HCT116 (cell line): Measurements from ENCODE around the gene ATP13A2. TPM values are rescaled to one million over a fixed set of nuclear protein-coding genes. Genes with fewer than 3 reads are reported as not detected.
A peak's percentile ranks its signal among the peaks of the same experiment; 100 is the strongest.

Experiments used
- ATAC-seq: fragments of 200-7000 bp; cut with Tn5 transposase; 2 replicates; pipeline ENCODE4 v1.9.1; 2020; ENCODE audit warnings: mild to moderate bottlenecking, moderate library complexity
- Bru-seq: library from RNA; stranded (reverse); fragments of 400-500 nt; gene quantifications from one replicate; lab custom pipeline; 2021; lab: Mats Ljungman, UMichigan
- BruChase-seq, 2 experiments: library from RNA; stranded (reverse); fragments of 400-500 nt; gene quantifications; one replicate each; lab custom pipeline; 2021; lab: Mats Ljungman, UMichigan
- BruUV-seq: library from RNA; stranded (reverse); fragments of 400-500 nt; replicated peaks from 2 replicates; lab custom pipeline; 2021; lab: Mats Ljungman, UMichigan
- CTCF ChIA-PET: fragments of 300-600 bp; sonication (Branson Sonifier 250); formaldehyde crosslinking; loops from one replicate; lab custom pipeline; 2021; ENCODE audit warnings: antibody characterized with exemption; lab: Charles Lee
- POLR2A ChIA-PET: fragments of 300-600, 350-600 bp; sonication (Branson Sonifier 250); formaldehyde crosslinking; loops from one replicate; lab custom pipeline; 2021; ENCODE audit warnings: antibody characterized with exemption; lab: Charles Lee
- RAD21 ChIA-PET, 2 experiments: fragments of 300-600 bp; sonication (Branson Sonifier 250); formaldehyde crosslinking; loops; one replicate each; lab custom pipeline; 2023; ENCODE audit warnings: low total read pairs in 2 of 2; ENCODE audit not compliant: uncharacterized antibody in 2 of 2, unreplicated experiment in 2 of 2, low non-redundant PET in 1 of 2; lab: Charles Lee
- DNase-seq: peaks from one replicate; pipeline ENCODE4 v3.0.0-alpha.2; 2010; ENCODE audit warnings: low read depth, low spot score
- H2AFZ ChIP-seq: fragments of 200-600 bp; shearing (Covaris generic), sonication (generic); 2 replicates; pipeline ENCODE4 v1.6.1; 2017; ENCODE audit warnings: low read depth, mixed run types, mixed read lengths, antibody characterized with exemption, low read length; ENCODE audit not compliant: poor library complexity, severe bottlenecking
- H3K27ac ChIP-seq: 2 replicates; pipeline ENCODE4 v1.5.1; 2012; ENCODE audit warnings: low read depth, low read length
- H3K27me3 ChIP-seq: fragments of 200-600 bp; sonication (generic); 2 replicates; pipeline ENCODE4 v1.6.1; 2016; ENCODE audit warnings: mixed run types, low read length, mixed read lengths; ENCODE audit not compliant: insufficient read depth
- H3K36me3 ChIP-seq, 2 experiments: fragments of 200-500 bp in 1 of 2; fragments of 200-600 bp in 1 of 2; sonication (Bioruptor generic) in 1 of 2; sonication (generic) in 1 of 2; 2 replicates each; pipeline versions ENCODE4 v1.5.1 to v1.6.1; 2014 to 2016; ENCODE audit warnings: low read length in 2 of 2, inconsistent platforms in 1 of 2, mixed read lengths in 1 of 2, mixed run types in 1 of 2; ENCODE audit not compliant: insufficient read depth in 2 of 2, control insufficient read depth in 1 of 2
- H3K4me1 ChIP-seq, 2 experiments: fragments of 200-600 bp in 1 of 2; sonication (generic) in 1 of 2; 2 replicates each; pipeline versions ENCODE4 v1.5.1 to v1.6.1; 2012 to 2017; ENCODE audit warnings: low read length in 2 of 2, inconsistent platforms in 1 of 2, mild to moderate bottlenecking in 1 of 2, mixed read lengths in 1 of 2, mixed run types in 1 of 2, moderate library complexity in 1 of 2; ENCODE audit not compliant: insufficient read depth in 2 of 2, control insufficient read depth in 1 of 2
- H3K4me2 ChIP-seq: fragments of 200-600 bp; sonication (generic); 2 replicates; pipeline ENCODE4 v1.6.1; 2017; ENCODE audit warnings: mixed run types, low read length, mixed read lengths
- H3K4me3 ChIP-seq, 2 experiments: fragments of 200-600 bp in 1 of 2; sonication (generic) in 1 of 2; replicated peaks in 1 of 2; 2 replicates each; pipeline ENCODE4 v1.5.1; 2011 to 2016; ENCODE audit warnings: low read length in 2 of 2, control low read depth in 1 of 2, low read depth in 1 of 2, mild to moderate bottlenecking in 1 of 2, mixed read lengths in 1 of 2, mixed run types in 1 of 2
- H3K79me2 ChIP-seq: fragments of 200-600 bp; sonication (generic); 2 replicates; pipeline ENCODE4 v1.6.1; 2017; ENCODE audit warnings: mild to moderate bottlenecking, mixed run types, low read length, moderate library complexity, mixed read lengths; ENCODE audit not compliant: insufficient read depth
- H3K9ac ChIP-seq: fragments of 200-600 bp; sonication (generic); 2 replicates; pipeline ENCODE4 v1.6.1; 2016; ENCODE audit warnings: low read length, mixed read lengths
- H3K9me2 ChIP-seq: fragments of 200-600 bp; sonication (generic), shearing (Covaris generic); 2 replicates; pipeline ENCODE4 v1.6.1; 2017; ENCODE audit warnings: mixed run types, mild to moderate bottlenecking, moderate library complexity; ENCODE audit not compliant: insufficient read depth
- H3K9me3 ChIP-seq, 2 experiments: fragments of 200-500 bp in 1 of 2; fragments of 200-600 bp in 1 of 2; sonication (Bioruptor generic) in 1 of 2; sonication (generic) in 1 of 2; 2 replicates each; pipeline ENCODE4 v1.6.1; 2014 to 2017; ENCODE audit warnings: low read length in 2 of 2, mixed read lengths in 2 of 2, inconsistent platforms in 1 of 2, low read depth in 1 of 2, mild to moderate bottlenecking in 1 of 2, mixed run types in 1 of 2, moderate library complexity in 1 of 2; ENCODE audit not compliant: control insufficient read depth in 1 of 2, insufficient read depth in 1 of 2
- H4K20me1 ChIP-seq: fragments of 200-600 bp; sonication (generic), shearing (Covaris generic); 2 replicates; pipeline ENCODE4 v1.6.1; 2017; ENCODE audit warnings: mixed run types, mild to moderate bottlenecking, moderate library complexity; ENCODE audit not compliant: insufficient read depth
- CBX3 ChIP-seq: IDR thresholded peaks from 2 replicates; pipeline ENCODE4 v1.6.1; 2012; ENCODE audit warnings: low read depth
- EZH2 ChIP-seq: fragments of 200-600 bp; sonication (generic); IDR thresholded peaks from 2 replicates; pipeline ENCODE4 v1.6.1; 2017; ENCODE audit warnings: antibody characterized with exemption, mixed run types
- FOSL1 ChIP-seq: IDR thresholded peaks from 2 replicates; pipeline ENCODE4 v1.6.1; 2012; ENCODE audit warnings: low read depth
- ZFX ChIP-seq: fragments of 450-650 bp; IDR thresholded peaks from 2 replicates; pipeline ENCODE4 v1.6.1; 2017
- ZNF274 ChIP-seq: fragments of 200-500 bp; sonication (Bioruptor generic); IDR thresholded peaks from 2 replicates; pipeline ENCODE4 v1.6.1; 2014; ENCODE audit warnings: mild to moderate bottlenecking, low read depth, low read length, inconsistent platforms
- intact Hi-C: fragments of 100-400 bp; cut with micrococcal nuclease; formaldehyde crosslinking; loops from 2 replicates; pipeline ENCODE4 v1.10.0; 2022
- long read RNA-seq: library from polyadenylated mRNA; unstranded; transcript quantifications from one replicate; pipeline ENCODE4 v2.0.0, GENCODE V29; 2021; ENCODE audit not compliant: unreplicated experiment
- polyA plus RNA-seq: library from polyadenylated mRNA; unstranded; fragments of >200 nt; gene quantifications from 2 replicates; pipeline ENCODE4 v1.2.1, GENCODE V29; 2012; ENCODE audit warnings: missing spikeins
- total RNA-seq: library from RNA; stranded (reverse); gene quantifications from one replicate; pipeline ENCODE4 v1.2.1, GENCODE V29; 2021; ENCODE audit not compliant: unreplicated experiment
- TF ChIP-seq, protein P1 (sequence below): IDR thresholded peaks from 2 replicates; pipeline ENCODE4 v1.6.1; 2011; ENCODE audit warnings: mild to moderate bottlenecking, low read length, moderate library complexity; ENCODE audit not compliant: insufficient replicate concordance; ENCODE audit errors: extremely low read depth
- TF ChIP-seq, protein P2 (sequence below), 3 experiments: fragments of 200-600 bp in 1 of 3; sonication (generic) in 1 of 3; IDR thresholded peaks in 2 of 3; conservative IDR thresholded peaks in 1 of 3; 2 replicates each; pipeline ENCODE4 v1.5.1; 2012 to 2017; ENCODE audit warnings: low read depth in 2 of 3, low read length in 2 of 3, antibody characterized with exemption in 1 of 3, borderline replicate concordance in 1 of 3, control low read depth in 1 of 3, mild to moderate bottlenecking in 1 of 3, mixed read lengths in 1 of 3, mixed run types in 1 of 3, moderate library complexity in 1 of 3; ENCODE audit not compliant: insufficient read depth in 1 of 3
- TF ChIP-seq, protein P3 (sequence below): IDR thresholded peaks from 2 replicates; pipeline ENCODE4 v1.6.1; 2012; ENCODE audit warnings: low read depth

ATP13A2 gene, protein sequence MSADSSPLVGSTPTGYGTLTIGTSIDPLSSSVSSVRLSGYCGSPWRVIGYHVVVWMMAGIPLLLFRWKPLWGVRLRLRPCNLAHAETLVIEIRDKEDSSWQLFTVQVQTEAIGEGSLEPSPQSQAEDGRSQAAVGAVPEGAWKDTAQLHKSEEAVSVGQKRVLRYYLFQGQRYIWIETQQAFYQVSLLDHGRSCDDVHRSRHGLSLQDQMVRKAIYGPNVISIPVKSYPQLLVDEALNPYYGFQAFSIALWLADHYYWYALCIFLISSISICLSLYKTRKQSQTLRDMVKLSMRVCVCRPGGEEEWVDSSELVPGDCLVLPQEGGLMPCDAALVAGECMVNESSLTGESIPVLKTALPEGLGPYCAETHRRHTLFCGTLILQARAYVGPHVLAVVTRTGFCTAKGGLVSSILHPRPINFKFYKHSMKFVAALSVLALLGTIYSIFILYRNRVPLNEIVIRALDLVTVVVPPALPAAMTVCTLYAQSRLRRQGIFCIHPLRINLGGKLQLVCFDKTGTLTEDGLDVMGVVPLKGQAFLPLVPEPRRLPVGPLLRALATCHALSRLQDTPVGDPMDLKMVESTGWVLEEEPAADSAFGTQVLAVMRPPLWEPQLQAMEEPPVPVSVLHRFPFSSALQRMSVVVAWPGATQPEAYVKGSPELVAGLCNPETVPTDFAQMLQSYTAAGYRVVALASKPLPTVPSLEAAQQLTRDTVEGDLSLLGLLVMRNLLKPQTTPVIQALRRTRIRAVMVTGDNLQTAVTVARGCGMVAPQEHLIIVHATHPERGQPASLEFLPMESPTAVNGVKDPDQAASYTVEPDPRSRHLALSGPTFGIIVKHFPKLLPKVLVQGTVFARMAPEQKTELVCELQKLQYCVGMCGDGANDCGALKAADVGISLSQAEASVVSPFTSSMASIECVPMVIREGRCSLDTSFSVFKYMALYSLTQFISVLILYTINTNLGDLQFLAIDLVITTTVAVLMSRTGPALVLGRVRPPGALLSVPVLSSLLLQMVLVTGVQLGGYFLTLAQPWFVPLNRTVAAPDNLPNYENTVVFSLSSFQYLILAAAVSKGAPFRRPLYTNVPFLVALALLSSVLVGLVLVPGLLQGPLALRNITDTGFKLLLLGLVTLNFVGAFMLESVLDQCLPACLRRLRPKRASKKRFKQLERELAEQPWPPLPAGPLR
- total RNA-seq (60.5 TPM), Bru-seq, nascent RNA (percentile 48 among the genes with signal in this experiment), BruChase-seq, experiment 1, labeled RNA remaining after a 6-hour chase (percentile 67 among the genes with signal in this experiment), BruChase-seq, experiment 2, labeled RNA remaining after a 2-hour chase (percentile 60 among the genes with signal in this experiment)
- 74.0 and 75.2 TPM in 2 replicates for polyA plus RNA-seq
- long read RNA-seq, transcript ATP13A2-201 (29 exons, 3,840 nt): major isoform, 8 of 88 reads
- long read RNA-seq, partial matches to known transcripts: 55 of 88 reads
- long read RNA-seq, other reads (novel, unspliced or antisense): 22 of 88 reads

DNA sequence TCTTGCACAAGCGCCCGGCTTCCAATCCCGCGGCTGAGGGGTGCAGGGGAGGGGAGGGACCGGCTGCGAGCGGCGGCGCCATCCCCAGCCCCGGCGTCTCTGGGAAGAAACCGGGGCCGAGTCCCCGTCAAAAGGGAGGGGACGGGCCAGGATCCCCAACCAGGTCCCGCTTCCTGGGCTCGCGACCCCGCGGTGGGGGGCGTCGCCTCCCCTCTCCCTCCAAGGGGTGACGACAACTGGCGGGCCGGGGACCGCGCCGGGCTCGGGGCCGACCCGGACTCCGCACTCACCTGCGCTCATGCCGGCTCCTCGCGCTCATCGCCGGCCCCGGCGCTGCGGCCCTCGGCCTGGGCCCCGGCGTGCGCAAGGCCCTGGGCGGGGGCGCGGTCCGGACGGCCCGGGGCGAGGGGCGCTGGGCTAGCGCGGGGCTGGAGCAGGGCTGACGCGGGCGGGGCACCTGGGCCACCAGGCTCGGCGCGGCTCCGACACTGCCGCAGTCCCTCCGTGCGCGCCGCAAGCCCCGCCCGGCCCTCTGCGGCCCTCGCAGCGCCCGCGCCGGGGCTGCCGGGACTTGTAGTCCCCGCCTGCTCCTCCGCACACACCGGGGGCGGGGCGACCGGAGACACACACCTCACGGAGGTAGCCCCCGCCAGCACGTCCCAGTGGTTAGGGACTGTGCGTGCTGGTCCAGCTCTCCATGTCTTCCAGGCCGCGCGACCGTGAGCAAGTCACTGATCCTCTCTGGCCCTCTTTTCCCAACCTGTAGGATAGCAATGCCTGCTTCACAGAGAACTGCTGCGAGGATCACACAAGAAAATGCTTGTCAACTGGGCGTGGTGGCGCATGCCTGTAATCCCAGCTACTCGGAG, at the start of gene ATP13A2:
Gene ATP13A2 (minus strand): TSS at position 490 of the 869 bp plus-strand sequence. CDS start 190 bp downstream, at position 300.
- peak within 1 kb of the TSS; percentile 99 for H3K4me2 ChIP-seq
- RAD21 ChIA-PET: interaction anchor here in 1 of 2 experiments (0.5 kb wide), 1 partner anchor 60 kb away, joined by 7 read pairs; no protein-coding TSS in a partner anchor
- no peaks in the 10 kb centered on the region for H3K9me2 ChIP-seq
- peak within 1 kb of the TSS; percentile 78 for H3K9ac ChIP-seq
- intact Hi-C loops: loop anchor here (5.0 kb wide), 2 partner anchors 36 to 49 kb away; no protein-coding TSS in a partner anchor
- H4K20me1 ChIP-seq: no peaks in the 10 kb centered on the region
- H3K36me3 ChIP-seq: no peaks in the 10 kb centered on the region
- H3K79me2 ChIP-seq: no peaks in the 10 kb centered on the region
- no TSS peak for BruUV-seq
- H2AFZ ChIP-seq: peak within 1 kb of the TSS; percentile 68
- peak within 1 kb of the TSS; percentile 70; the same call in 1 of the 2 replicates for H3K27ac ChIP-seq
- POLR2A ChIA-PET: interaction anchor here (0.8 kb wide), 1 partner anchor 15 kb away, joined by 4 read pairs; no protein-coding TSS in a partner anchor
- H3K4me3 ChIP-seq: peak within 1 kb of the TSS; percentile 81 to 94
- CTCF ChIA-PET: no interaction called here
- no peaks in the 10 kb centered on the region for H3K9me3 ChIP-seq
- H3K27me3 ChIP-seq: no peaks in the 10 kb centered on the region
- peaks cover 17 to 40% of the 10 kb centered on the region in 2 experiments for H3K4me1 ChIP-seq
- ATAC-seq: peak; percentile 97
- peak; percentile 67 for DNase-seq
- peak; percentile 91; the same call in 1 of the 2 replicates for TF ChIP-seq ZFX
- peak; percentile 32; the same call in 1 of the 2 replicates for TF ChIP-seq CBX3
- TF ChIP-seq, protein P1, sequence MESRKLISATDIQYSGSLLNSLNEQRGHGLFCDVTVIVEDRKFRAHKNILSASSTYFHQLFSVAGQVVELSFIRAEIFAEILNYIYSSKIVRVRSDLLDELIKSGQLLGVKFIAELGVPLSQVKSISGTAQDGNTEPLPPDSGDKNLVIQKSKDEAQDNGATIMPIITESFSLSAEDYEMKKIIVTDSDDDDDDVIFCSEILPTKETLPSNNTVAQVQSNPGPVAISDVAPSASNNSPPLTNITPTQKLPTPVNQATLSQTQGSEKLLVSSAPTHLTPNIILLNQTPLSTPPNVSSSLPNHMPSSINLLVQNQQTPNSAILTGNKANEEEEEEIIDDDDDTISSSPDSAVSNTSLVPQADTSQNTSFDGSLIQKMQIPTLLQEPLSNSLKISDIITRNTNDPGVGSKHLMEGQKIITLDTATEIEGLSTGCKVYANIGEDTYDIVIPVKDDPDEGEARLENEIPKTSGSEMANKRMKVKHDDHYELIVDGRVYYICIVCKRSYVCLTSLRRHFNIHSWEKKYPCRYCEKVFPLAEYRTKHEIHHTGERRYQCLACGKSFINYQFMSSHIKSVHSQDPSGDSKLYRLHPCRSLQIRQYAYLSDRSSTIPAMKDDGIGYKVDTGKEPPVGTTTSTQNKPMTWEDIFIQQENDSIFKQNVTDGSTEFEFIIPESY: no peak
- TF ChIP-seq, protein P2, sequence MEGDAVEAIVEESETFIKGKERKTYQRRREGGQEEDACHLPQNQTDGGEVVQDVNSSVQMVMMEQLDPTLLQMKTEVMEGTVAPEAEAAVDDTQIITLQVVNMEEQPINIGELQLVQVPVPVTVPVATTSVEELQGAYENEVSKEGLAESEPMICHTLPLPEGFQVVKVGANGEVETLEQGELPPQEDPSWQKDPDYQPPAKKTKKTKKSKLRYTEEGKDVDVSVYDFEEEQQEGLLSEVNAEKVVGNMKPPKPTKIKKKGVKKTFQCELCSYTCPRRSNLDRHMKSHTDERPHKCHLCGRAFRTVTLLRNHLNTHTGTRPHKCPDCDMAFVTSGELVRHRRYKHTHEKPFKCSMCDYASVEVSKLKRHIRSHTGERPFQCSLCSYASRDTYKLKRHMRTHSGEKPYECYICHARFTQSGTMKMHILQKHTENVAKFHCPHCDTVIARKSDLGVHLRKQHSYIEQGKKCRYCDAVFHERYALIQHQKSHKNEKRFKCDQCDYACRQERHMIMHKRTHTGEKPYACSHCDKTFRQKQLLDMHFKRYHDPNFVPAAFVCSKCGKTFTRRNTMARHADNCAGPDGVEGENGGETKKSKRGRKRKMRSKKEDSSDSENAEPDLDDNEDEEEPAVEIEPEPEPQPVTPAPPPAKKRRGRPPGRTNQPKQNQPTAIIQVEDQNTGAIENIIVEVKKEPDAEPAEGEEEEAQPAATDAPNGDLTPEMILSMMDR (IDR thresholded peaks at IDR 0.05 in 2 of 3, conservative IDR thresholded peaks at IDR 0.05 in 1 of 3; ENCODE audit: borderline replicate concordance in 1 of 3, insufficient read depth in 1 of 3, low read depth in 2 of 3, low read length in 2 of 3): no peak
- TF ChIP-seq FOSL1: no peak
- TF ChIP-seq, protein P3, sequence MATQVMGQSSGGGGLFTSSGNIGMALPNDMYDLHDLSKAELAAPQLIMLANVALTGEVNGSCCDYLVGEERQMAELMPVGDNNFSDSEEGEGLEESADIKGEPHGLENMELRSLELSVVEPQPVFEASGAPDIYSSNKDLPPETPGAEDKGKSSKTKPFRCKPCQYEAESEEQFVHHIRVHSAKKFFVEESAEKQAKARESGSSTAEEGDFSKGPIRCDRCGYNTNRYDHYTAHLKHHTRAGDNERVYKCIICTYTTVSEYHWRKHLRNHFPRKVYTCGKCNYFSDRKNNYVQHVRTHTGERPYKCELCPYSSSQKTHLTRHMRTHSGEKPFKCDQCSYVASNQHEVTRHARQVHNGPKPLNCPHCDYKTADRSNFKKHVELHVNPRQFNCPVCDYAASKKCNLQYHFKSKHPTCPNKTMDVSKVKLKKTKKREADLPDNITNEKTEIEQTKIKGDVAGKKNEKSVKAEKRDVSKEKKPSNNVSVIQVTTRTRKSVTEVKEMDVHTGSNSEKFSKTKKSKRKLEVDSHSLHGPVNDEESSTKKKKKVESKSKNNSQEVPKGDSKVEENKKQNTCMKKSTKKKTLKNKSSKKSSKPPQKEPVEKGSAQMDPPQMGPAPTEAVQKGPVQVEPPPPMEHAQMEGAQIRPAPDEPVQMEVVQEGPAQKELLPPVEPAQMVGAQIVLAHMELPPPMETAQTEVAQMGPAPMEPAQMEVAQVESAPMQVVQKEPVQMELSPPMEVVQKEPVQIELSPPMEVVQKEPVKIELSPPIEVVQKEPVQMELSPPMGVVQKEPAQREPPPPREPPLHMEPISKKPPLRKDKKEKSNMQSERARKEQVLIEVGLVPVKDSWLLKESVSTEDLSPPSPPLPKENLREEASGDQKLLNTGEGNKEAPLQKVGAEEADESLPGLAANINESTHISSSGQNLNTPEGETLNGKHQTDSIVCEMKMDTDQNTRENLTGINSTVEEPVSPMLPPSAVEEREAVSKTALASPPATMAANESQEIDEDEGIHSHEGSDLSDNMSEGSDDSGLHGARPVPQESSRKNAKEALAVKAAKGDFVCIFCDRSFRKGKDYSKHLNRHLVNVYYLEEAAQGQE: no peak
- TF ChIP-seq ZNF274: no peak
- TF ChIP-seq EZH2: no peak
